ENCODE measurements around the gene EDIL3.

DNA sequence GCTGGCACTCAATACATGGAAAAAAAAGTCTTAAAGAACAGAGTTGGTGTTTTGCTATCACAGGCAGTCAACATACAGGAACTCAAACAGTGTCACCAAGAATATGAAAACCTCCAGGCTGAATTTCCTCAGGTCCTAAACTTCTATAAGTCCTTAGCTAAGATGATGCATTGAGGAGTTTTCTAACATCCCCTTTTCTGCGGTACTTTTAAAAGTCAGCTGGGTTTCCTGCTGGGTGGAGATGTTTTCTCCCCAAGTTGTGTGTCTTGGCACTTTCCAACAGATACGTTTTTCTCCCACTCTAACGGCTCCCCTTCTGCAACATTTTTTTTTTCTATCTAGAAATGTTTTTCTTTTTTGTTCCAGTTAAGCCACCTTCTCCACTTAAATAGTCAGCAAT is 419.2 kb downstream of the EDIL3 start:
- no peak for TF ChIP-seq CTCF (IDR thresholded peaks at IDR 0.05)
- no peak for TF ChIP-seq POLR2AphosphoS5 (IDR thresholded peaks at IDR 0.05)

Data from breast epithelium (tissue), 3 donors.